Right lobe of liver (tissue), 4 donors: ENCODE measurements around the gene IRF8.

Experiments used
- POLR2A ChIP-seq: fragments of 450-650 bp; IDR thresholded peaks from one replicate; pipeline ENCODE4 v1.6.1; 2017; ENCODE audit warnings: antibody characterized with exemption, mild to moderate bottlenecking
- TF ChIP-seq, protein P1 (sequence below), 4 donors: fragments of 200-600 bp in 3 of 4; fragments of 450-650 bp in 1 of 4; IDR thresholded peaks; one replicate each; pipeline versions ENCODE4 v1.5.1 to v1.8.0; 2016 to 2022; ENCODE audit warnings: antibody characterized with exemption in 4 of 4, mild to moderate bottlenecking in 2 of 4
- donor health status: DM: no; HTN: no; CAD: no.
- donor health status: DM: no; HTN: no; CAD: no.
- donor health status: DM: no; HTN: yes; CAD: no.

DNA sequence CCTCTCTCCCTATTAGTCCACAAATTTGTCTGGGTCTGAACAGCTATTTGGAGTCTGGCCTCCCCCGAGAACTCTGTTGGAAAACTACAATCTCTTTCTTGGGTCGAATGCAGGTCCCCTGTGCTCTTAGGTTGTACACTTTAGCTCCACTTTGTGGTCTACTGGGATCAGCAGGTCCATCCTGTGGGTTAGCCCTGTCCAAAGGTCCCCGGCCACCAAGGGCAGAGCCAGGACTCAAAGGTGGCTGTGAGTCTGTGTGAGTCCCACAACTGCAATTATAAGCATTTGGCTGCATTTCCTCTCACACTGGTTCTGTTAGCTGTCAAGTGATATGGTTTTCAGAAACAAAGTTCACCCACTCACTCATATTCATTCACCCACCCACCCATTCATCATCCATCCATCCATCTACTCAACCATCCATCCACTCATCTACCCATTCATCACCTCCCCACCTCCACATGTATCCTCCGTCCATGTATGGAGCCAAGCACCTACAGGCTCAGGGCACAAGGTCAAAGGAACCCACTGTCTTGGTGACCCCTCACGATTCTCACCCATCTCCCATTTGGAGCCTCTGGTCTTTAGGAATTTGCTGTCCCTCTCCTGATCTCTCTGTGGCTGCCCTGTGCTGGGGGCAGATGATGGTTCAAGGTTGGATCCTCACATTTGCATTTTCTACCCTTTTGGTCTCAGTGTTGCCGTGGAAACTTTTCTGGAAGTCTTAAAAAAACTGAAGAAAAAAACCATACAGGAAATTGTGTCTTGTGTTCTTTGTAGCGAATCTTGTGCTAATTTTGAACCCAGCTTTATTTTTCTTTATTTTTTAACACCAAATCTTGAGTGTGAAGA is 45.8 kb downstream of the IRF8 start:
- no peak for TF ChIP-seq POLR2A
- TF ChIP-seq, protein P1, sequence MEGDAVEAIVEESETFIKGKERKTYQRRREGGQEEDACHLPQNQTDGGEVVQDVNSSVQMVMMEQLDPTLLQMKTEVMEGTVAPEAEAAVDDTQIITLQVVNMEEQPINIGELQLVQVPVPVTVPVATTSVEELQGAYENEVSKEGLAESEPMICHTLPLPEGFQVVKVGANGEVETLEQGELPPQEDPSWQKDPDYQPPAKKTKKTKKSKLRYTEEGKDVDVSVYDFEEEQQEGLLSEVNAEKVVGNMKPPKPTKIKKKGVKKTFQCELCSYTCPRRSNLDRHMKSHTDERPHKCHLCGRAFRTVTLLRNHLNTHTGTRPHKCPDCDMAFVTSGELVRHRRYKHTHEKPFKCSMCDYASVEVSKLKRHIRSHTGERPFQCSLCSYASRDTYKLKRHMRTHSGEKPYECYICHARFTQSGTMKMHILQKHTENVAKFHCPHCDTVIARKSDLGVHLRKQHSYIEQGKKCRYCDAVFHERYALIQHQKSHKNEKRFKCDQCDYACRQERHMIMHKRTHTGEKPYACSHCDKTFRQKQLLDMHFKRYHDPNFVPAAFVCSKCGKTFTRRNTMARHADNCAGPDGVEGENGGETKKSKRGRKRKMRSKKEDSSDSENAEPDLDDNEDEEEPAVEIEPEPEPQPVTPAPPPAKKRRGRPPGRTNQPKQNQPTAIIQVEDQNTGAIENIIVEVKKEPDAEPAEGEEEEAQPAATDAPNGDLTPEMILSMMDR (IDR thresholded peaks at IDR 0.05) = no peak
